Mammary epithelial cell (primary cell): ENCODE results near the gene MARCHF10.

Experiments used
- EZH2 ChIP-seq: IDR thresholded peaks from 2 replicates; pipeline ENCODE4 v1.6.1; 2012; ENCODE audit warnings: low read length, inconsistent platforms, borderline replicate concordance
- TF ChIP-seq, protein P1 (sequence below), 2 donors: IDR thresholded peaks in 1 of 2; conservative IDR thresholded peaks in 1 of 2; 2 replicates each; pipeline ENCODE4 v1.5.1; 2011 to 2012; ENCODE audit warnings: inconsistent platforms in 2 of 2, low read length in 2 of 2, mild to moderate bottlenecking in 2 of 2, control low read depth in 1 of 2, low read depth in 1 of 2; ENCODE audit not compliant: insufficient read depth in 1 of 2; ENCODE audit errors: extremely low read depth in 1 of 2

DNA sequence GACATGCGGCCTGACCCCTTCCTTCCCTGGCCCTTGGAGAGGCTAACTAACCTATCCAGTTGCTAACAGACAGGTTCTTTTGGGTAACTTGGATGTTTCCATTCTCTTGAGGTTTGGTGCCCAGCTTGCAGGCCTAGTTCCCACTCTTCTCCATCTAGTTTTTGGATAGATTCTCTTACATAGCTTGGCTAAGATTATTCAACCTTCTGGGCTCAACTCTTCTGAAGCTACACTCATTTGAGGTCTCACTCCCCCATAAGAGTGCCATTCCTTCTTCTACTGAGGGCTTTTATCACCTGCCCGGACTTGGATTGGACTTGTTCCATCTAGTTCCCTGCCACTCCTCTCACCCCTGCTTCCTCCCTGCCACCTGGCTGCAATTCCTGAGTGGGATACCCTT lies 44.1 kb upstream of the MARCHF10 start:
- TF ChIP-seq, protein P1, sequence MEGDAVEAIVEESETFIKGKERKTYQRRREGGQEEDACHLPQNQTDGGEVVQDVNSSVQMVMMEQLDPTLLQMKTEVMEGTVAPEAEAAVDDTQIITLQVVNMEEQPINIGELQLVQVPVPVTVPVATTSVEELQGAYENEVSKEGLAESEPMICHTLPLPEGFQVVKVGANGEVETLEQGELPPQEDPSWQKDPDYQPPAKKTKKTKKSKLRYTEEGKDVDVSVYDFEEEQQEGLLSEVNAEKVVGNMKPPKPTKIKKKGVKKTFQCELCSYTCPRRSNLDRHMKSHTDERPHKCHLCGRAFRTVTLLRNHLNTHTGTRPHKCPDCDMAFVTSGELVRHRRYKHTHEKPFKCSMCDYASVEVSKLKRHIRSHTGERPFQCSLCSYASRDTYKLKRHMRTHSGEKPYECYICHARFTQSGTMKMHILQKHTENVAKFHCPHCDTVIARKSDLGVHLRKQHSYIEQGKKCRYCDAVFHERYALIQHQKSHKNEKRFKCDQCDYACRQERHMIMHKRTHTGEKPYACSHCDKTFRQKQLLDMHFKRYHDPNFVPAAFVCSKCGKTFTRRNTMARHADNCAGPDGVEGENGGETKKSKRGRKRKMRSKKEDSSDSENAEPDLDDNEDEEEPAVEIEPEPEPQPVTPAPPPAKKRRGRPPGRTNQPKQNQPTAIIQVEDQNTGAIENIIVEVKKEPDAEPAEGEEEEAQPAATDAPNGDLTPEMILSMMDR (conservative IDR thresholded peaks at IDR 0.05 in 1 of 2, IDR thresholded peaks at IDR 0.05 in 1 of 2; ENCODE audit: extremely low read depth in 1 of 2, insufficient read depth in 1 of 2, low read depth in 1 of 2, low read length in 2 of 2), result no peak
- TF ChIP-seq EZH2, result no peak
